HuH-7.5 (cell line): ENCODE measurements around the gene GJA8.
"Not testable (repeated sequence)": the region's sequence is repeated elsewhere in the genome, so short reads cannot be mapped to it uniquely, and the experiment has no call there.

ENCODE experiments used
- DNase-seq: peaks from one replicate; pipeline ENCODE4 v3.0.0; 2011; ENCODE audit warnings: low spot score

Gene GJA8

GRCh38 chr1:147927689-147928088, 25.1 kb downstream of the GJA8 start:
- not testable (repeated sequence) for DNase-seq

- DNase-seq, result peak; percentile 49
Observed at GRCh38 chr1:147928236-147929132, 25.9 kb downstream of the GJA8 start, which contains the start of gene GPR89B. GPR89B (plus strand) TSS chr1:147928420; CDS start chr1:147928537, 117 bp downstream.

GRCh38 chr1:147931137-147931536, 28.5 kb downstream of the GJA8 start:
- not testable (repeated sequence) for DNase-seq

- not testable (repeated sequence) for DNase-seq
Observed at GRCh38 chr1:147935296-147935695, 32.7 kb downstream of the GJA8 start.

GRCh38 chr1:147940456-147940855, 37.9 kb downstream of the GJA8 start:
- not testable (repeated sequence) for DNase-seq

- not testable (repeated sequence) for DNase-seq
Observed at GRCh38 chr1:147942563-147942962, 40.0 kb downstream of the GJA8 start.

GRCh38 chr1:147949517-147949916, 46.9 kb downstream of the GJA8 start:
- DNase-seq, result not testable (repeated sequence)
